ENCODE results near the gene CDH5.
A peak's percentile ranks its signal among the peaks of the same experiment; 100 is the strongest.

- TF ChIP-seq, protein P1, sequence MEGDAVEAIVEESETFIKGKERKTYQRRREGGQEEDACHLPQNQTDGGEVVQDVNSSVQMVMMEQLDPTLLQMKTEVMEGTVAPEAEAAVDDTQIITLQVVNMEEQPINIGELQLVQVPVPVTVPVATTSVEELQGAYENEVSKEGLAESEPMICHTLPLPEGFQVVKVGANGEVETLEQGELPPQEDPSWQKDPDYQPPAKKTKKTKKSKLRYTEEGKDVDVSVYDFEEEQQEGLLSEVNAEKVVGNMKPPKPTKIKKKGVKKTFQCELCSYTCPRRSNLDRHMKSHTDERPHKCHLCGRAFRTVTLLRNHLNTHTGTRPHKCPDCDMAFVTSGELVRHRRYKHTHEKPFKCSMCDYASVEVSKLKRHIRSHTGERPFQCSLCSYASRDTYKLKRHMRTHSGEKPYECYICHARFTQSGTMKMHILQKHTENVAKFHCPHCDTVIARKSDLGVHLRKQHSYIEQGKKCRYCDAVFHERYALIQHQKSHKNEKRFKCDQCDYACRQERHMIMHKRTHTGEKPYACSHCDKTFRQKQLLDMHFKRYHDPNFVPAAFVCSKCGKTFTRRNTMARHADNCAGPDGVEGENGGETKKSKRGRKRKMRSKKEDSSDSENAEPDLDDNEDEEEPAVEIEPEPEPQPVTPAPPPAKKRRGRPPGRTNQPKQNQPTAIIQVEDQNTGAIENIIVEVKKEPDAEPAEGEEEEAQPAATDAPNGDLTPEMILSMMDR (optimal IDR thresholded peaks at IDR 0.05 in 1 of 3, IDR thresholded peaks at IDR 0.05 in 1 of 3, conservative IDR thresholded peaks at IDR 0.05 in 1 of 3; ENCODE audit: extremely low read depth in 1 of 3, insufficient read depth in 2 of 3, low read length in 3 of 3): no peak
- TF ChIP-seq EZH2 (IDR thresholded peaks at IDR 0.05; ENCODE audit: low read length): peak; percentile 99
These were observed 61.6 kb downstream of the CDH5 start for GRCh38 chr16:66427871-66428681.

Measured in keratinocyte (primary cell).